Motor neuron (in vitro differentiated cells): ENCODE data around the gene COX7A1. TPM values are rescaled to one million over a fixed set of nuclear protein-coding genes. Genes with fewer than 3 reads are reported as not detected.
A peak's percentile ranks its signal among the peaks of the same experiment; 100 is the strongest.

Experiments used
- ATAC-seq, 8 experiments: fragments of 200-7000 bp; cut with Tn5 transposase; replicated peaks in 6 of 8; 2 replicates each; pipeline ENCODE4 v1.8.0; 2021; ENCODE audit warnings: mild to moderate bottlenecking in 8 of 8, moderate library complexity in 8 of 8
- H3K27ac ChIP-seq, 2 donors: fragments of 250-450 bp; sonication (Bioruptor Pico); 2 replicates each; pipeline ENCODE4 v1.9.0; 2021; ENCODE audit warnings: antibody characterized with exemption in 2 of 2, mild to moderate bottlenecking in 2 of 2, moderate library complexity in 1 of 2
- H3K4me1 ChIP-seq, 2 donors: fragments of 250-450 bp; sonication (Bioruptor Pico); replicated peaks in 1 of 2; 2 replicates each; pipeline ENCODE4 v1.6.1; 2021; ENCODE audit warnings: antibody characterized with exemption in 2 of 2, mild to moderate bottlenecking in 2 of 2, moderate library complexity in 1 of 2
- H3K4me3 ChIP-seq, 5 donors: fragments of 250-450 bp; sonication (Bioruptor Pico); 2 replicates each; pipeline ENCODE4 v1.9.0; 2021; ENCODE audit warnings: antibody characterized with exemption in 5 of 5, mild to moderate bottlenecking in 5 of 5, moderate library complexity in 4 of 5
- WGBS, 10 experiments: fragments of 450-650 bp; shearing (Covaris generic); methylation state at CpG; one replicate each; pipeline ENCODE4 v1.0.0; 2022; 5-methylcytosine and 5-hydroxymethylcytosine counted together
- in situ Hi-C, 9 experiments: fragments of 400-800 bp; cut with MboI; loops; one replicate each; pipeline ENCODE4 v1.15.0; 2021; ENCODE audit warnings: low sequenced_read_pairs in 9 of 9, low pct_unique_long_range_greater_than_20kb in 2 of 9; ENCODE audit not compliant: unreplicated experiment in 9 of 9
- total RNA-seq, 8 experiments: library from RNA; unstranded; fragments of 300-600 nt; gene quantifications; 2 replicates each; pipeline versions ENCODE4 v1.2.3 to v1.2.4, GENCODE V29; 2022

The COX7A1 gene
- total RNA-seq, 8 experiments from 2014 or later = 0.54 to 66.9 (median 1.3) TPM; not detected in 1

- Histone ChIP-seq H3K27ac (peak within 1 kb of the TSS; percentile 76 to 82), H3K4me3 (peak within 1 kb of the TSS; percentile 54 to 85 (median 62)), H3K4me1 (peaks cover 6 to 8% of the 10 kb centered on the region in 2 donors)
- 1 to 24% (median 8%) methylated on average over 4 to 17 of the region's 59 CpGs; no CpG with 5 or more reads in 6 of the 10 experiments for WGBS, 10 experiments
- peak in 7 of 8 experiments; percentile 13 to 36 (median 27) for ATAC-seq
- in situ Hi-C loops = no loop called here
Observed at GRCh38 chr19:36115453-36116343, 36.5 kb downstream of the COX7A1 start, which contains the start of gene TBCB. Gene TBCB (plus strand): TSS chr19:36115468. CDS start chr19:36115561, 93 bp downstream.

- H3K27ac ChIP-seq = peak within 1 kb of the TSS; percentile 76 to 82
- H3K4me1 ChIP-seq = peaks cover 6 to 8% of the 10 kb centered on the region in 2 donors
- WGBS, 10 experiments = 0 to 10% (median 2%) methylated on average over 1 to 20 of the region's 60 CpGs; no CpG with 5 or more reads in 3 of the 10 experiments
- in situ Hi-C loops = no loop called here
- H3K4me3 ChIP-seq = peak within 1 kb of the TSS; percentile 54 to 85 (median 62)
- ATAC-seq = peak; percentile 84 to 95 (median 93)
Observed at GRCh38 chr19:36114721-36115452, 37.4 kb downstream of the COX7A1 start, which contains the start of gene POLR2I. Gene POLR2I (minus strand): TSS chr19:36114875. CDS start chr19:36114856, 19 bp downstream.

- in situ Hi-C loops = no loop called here
- Histone ChIP-seq H3K27ac (peak overlapping the region; percentile 60 to 82), H3K4me1 (peaks cover 6 to 8% of the 10 kb centered on the region in 2 donors), H3K4me3 (peak overlapping the region; percentile 47 to 85 (median 62))
- 0 to 27% (median 20%) methylated on average over 2 to 12 of the region's 48 CpGs; no CpG with 5 or more reads in 5 of the 10 experiments for WGBS, 10 experiments
- peak in 4 of 8 experiments; percentile 0 to 8 (median 4) for ATAC-seq
Observed at GRCh38 chr19:36113894-36114720, 38.1 kb downstream of the COX7A1 start.

GRCh38 chr19:36113425-36113824, 38.8 kb downstream of the COX7A1 start:
- 70 to 97% (median 89%) methylated on average over 4 to 9 of the region's 34 CpGs; no CpG with 5 or more reads in 6 of the 10 experiments for WGBS, 10 experiments

GRCh38 chr19:36112678-36113077, 39.6 kb downstream of the COX7A1 start:
- no peak for ATAC-seq
- in situ Hi-C loops = no loop called here
- no peak overlapping the region for H3K4me3 ChIP-seq
- H3K27ac ChIP-seq = no peak overlapping the region
- WGBS, 10 experiments = 96 to 100% methylated on average over 4 to 10 of the region's 10 CpGs; no CpG with 5 or more reads in 8 of the 10 experiments
- peaks cover 6 to 8% of the 10 kb centered on the region in 2 donors for H3K4me1 ChIP-seq

More at GRCh38 chr19:36113425-36113824, 38.8 kb downstream of the COX7A1 start:
- Histone ChIP-seq H3K4me3 (peak overlapping the region; percentile 47 to 85 (median 62)), H3K27ac (no peak overlapping the region), H3K4me1 (peaks cover 6 to 8% of the 10 kb centered on the region in 2 donors)
- in situ Hi-C loops = no loop called here
- no peak for ATAC-seq

GRCh38 chr19:36111200-36111539, 41.1 kb downstream of the COX7A1 start:
- H3K27ac ChIP-seq = no peak overlapping the region
- no peak for ATAC-seq
- no peak overlapping the region for H3K4me3 ChIP-seq
- 55 to 87% (median 80%) methylated on average over 3 to 5 of the region's 13 CpGs; no CpG with 5 or more reads in 7 of the 10 experiments for WGBS, 10 experiments
- peaks cover 5 to 7% of the 10 kb centered on the region in 2 donors for H3K4me1 ChIP-seq
- in situ Hi-C loops = no loop called here

GRCh38 chr19:36110487-36111199, 41.6 kb downstream of the COX7A1 start, which contains the start of gene OVOL3:
Gene OVOL3 (plus strand): TSS chr19:36111143. CDS start chr19:36111203, 60 bp downstream.
- no peak for ATAC-seq
- no peak within 1 kb of the TSS for H3K27ac ChIP-seq
- peaks cover 4 to 5% of the 10 kb centered on the region in 2 donors for H3K4me1 ChIP-seq
- WGBS, 10 experiments = 100% methylated on average over 1 of the region's 1 CpG; no CpG with 5 or more reads in 9 of the 10 experiments
- in situ Hi-C loops = no loop called here
- H3K4me3 ChIP-seq = no peak within 1 kb of the TSS

- in situ Hi-C loops = no loop called here
- WGBS, 10 experiments = 71 to 100% (median 92%) methylated on average over 1 to 3 of the region's 3 CpGs; no CpG with 5 or more reads in 3 of the 10 experiments
- H3K4me3 ChIP-seq = no peak overlapping the region
- H3K27ac ChIP-seq = no peak overlapping the region
- peaks cover 3 to 4% of the 10 kb centered on the region in 2 donors for H3K4me1 ChIP-seq
- ATAC-seq = no peak
Observed at GRCh38 chr19:36108684-36109083, 43.6 kb downstream of the COX7A1 start.

- ATAC-seq = no peak
- 92 to 100% (median 100%) methylated on average over 1 to 4 of the region's 5 CpGs; no CpG with 5 or more reads in 6 of the 10 experiments for WGBS, 10 experiments
- Histone ChIP-seq H3K4me3 (no peak overlapping the region), H3K27ac (no peak overlapping the region), H3K4me1 (no peaks in the 10 kb centered on the region)
- in situ Hi-C loops = no loop called here
Observed at GRCh38 chr19:36106991-36107390, 45.3 kb downstream of the COX7A1 start.

- Histone ChIP-seq H3K27ac (no peak overlapping the region), H3K4me1 (no peaks in the 10 kb centered on the region), H3K4me3 (no peak overlapping the region)
- in situ Hi-C loops = no loop called here
- ATAC-seq = no peak
- 80 to 100% (median 93%) methylated on average over 1 to 5 of the region's 6 CpGs; no CpG with 5 or more reads in 5 of the 10 experiments for WGBS, 10 experiments
Observed at GRCh38 chr19:36106441-36106840, 45.8 kb downstream of the COX7A1 start.

- ATAC-seq = peak in 2 of 8 experiments; percentile 4 to 38
- in situ Hi-C loops = no loop called here
- Histone ChIP-seq H3K27ac (no peak overlapping the region), H3K4me1 (no peaks in the 10 kb centered on the region), H3K4me3 (no peak overlapping the region)
- 40 to 100% (median 89%) methylated on average over 1 to 5 of the region's 12 CpGs; no CpG with 5 or more reads in 4 of the 10 experiments for WGBS, 10 experiments
Observed at GRCh38 chr19:36103842-36104552, 48.2 kb downstream of the COX7A1 start.
